Measurements from ENCODE around the gene MINDY4. TPM values are rescaled to one million over a fixed set of nuclear protein-coding genes. Genes with fewer than 3 reads are reported as not detected.

The MINDY4 gene
- total and polyA plus RNA-seq, 8 donors, result 2.9 to 4.9 (median 3.6) TPM

- no peak for TF ChIP-seq CTCF (IDR thresholded peaks at IDR 0.05)
- 81 to 91% methylated on average over 3 of the region's 3 CpGs for WGBS, 2 donors
- DNase-seq, result peak in 3 of 6 donors; percentile 8 to 33 (median 26)
- FAIRE-seq, result no peak
- intact Hi-C loops (cut with DNase I), result no loop called here
- no peaks in the 10 kb centered on the region for H3K27me3 ChIP-seq
- no peak for ATAC-seq
- no peak overlapping the region for H3K27ac ChIP-seq
- H3K4me3 ChIP-seq, result no peak overlapping the region
- H3K9me3 ChIP-seq, result no peaks in the 10 kb centered on the region
- H3K4me1 ChIP-seq, result no peaks in the 10 kb centered on the region
- peaks cover 0 to 32% (median 30%) of the 10 kb centered on the region in 3 donors for H3K36me3 ChIP-seq
Measured at GRCh38 chr7:30927040-30927439, 155.8 kb downstream of the MINDY4 start.

- FAIRE-seq (no peak), DNase-seq (no peak), ATAC-seq (no peak)
- intact Hi-C loops (cut with DNase I), result no loop called here
- Histone ChIP-seq H3K9me3 (no peaks in the 10 kb centered on the region), H3K27me3 (no peaks in the 10 kb centered on the region), H3K36me3 (peaks cover 0 to 28% (median 25%) of the 10 kb centered on the region in 3 donors), H3K4me3 (no peak overlapping the region), H3K4me1 (no peaks in the 10 kb centered on the region), H3K27ac (no peak overlapping the region)
- WGBS, 2 donors, result 70 to 72% methylated on average over 3 of the region's 3 CpGs
- TF ChIP-seq CTCF (IDR thresholded peaks at IDR 0.05), result no peak
Measured at GRCh38 chr7:30927559-30927958, 156.3 kb downstream of the MINDY4 start.

- FAIRE-seq (no peak), ATAC-seq (no peak), DNase-seq (peak in 3 of 6 donors; percentile 1 to 38 (median 8))
- no peak for TF ChIP-seq CTCF (IDR thresholded peaks at IDR 0.05)
- Histone ChIP-seq H3K36me3 (peaks cover 0 to 20% (median 17%) of the 10 kb centered on the region in 3 donors), H3K9me3 (no peaks in the 10 kb centered on the region), H3K4me3 (no peak overlapping the region), H3K27ac (no peak overlapping the region), H3K4me1 (no peaks in the 10 kb centered on the region), H3K27me3 (no peaks in the 10 kb centered on the region)
- 93% methylated on average over 13 of the region's 13 CpGs for WGBS, 2 donors
- intact Hi-C loops (cut with DNase I), result no loop called here
Measured at GRCh38 chr7:30928254-30928872, 157.1 kb downstream of the MINDY4 start.

GRCh38 chr7:30929686-30930085, 158.5 kb downstream of the MINDY4 start:
- no peak for ATAC-seq
- 71 to 77% methylated on average over 4 of the region's 4 CpGs for WGBS, 2 donors
- no peak for FAIRE-seq
- TF ChIP-seq CTCF (IDR thresholded peaks at IDR 0.05), result no peak
- intact Hi-C loops (cut with DNase I), result no loop called here
- Histone ChIP-seq H3K9me3 (no peaks in the 10 kb centered on the region), H3K27me3 (no peaks in the 10 kb centered on the region), H3K36me3 (peaks cover 0 to 9% (median 9%) of the 10 kb centered on the region in 3 donors), H3K4me1 (no peaks in the 10 kb centered on the region), H3K27ac (peak overlapping the region in 3 of 4 donors; percentile 17 to 84 (median 34)), H3K4me3 (no peak overlapping the region)
- peak in 2 of 6 donors; percentile 8 to 30 for DNase-seq

GRCh38 chr7:30930621-30931020, 159.4 kb downstream of the MINDY4 start:
- Histone ChIP-seq H3K36me3 (peaks cover 0 to 3% (median 0%) of the 10 kb centered on the region in 3 donors), H3K27ac (peak overlapping the region; percentile 34 to 84 (median 67)), H3K27me3 (no peaks in the 10 kb centered on the region), H3K4me1 (no peaks in the 10 kb centered on the region), H3K9me3 (no peaks in the 10 kb centered on the region), H3K4me3 (no peak overlapping the region)
- intact Hi-C loops (cut with DNase I), result no loop called here
- no peak for FAIRE-seq
- peak in 2 of 4 donors; percentile 4 to 10 for ATAC-seq
- DNase-seq, result peak in 3 of 6 donors; percentile 8 to 47 (median 42)
- no peak for TF ChIP-seq CTCF (IDR thresholded peaks at IDR 0.05)
- WGBS, 2 donors, result 50 to 63% methylated on average over 8 of the region's 8 CpGs
